Mucosa of rectum (tissue), 2 donors: ENCODE results near the gene CDHR3.
"Not testable (repeated sequence)": the region's sequence is repeated elsewhere in the genome, so short reads cannot be mapped to it uniquely, and the experiment has no call there.

Experiments used
- H3K27ac ChIP-seq, 2 donors: one replicate each; pipeline ENCODE4 v1.7.0; 2013; ENCODE audit warnings: inconsistent platforms in 2 of 2, low read depth in 2 of 2, low read length in 2 of 2
- H3K27me3 ChIP-seq, 2 donors: one replicate each; pipeline ENCODE4 v1.7.0; 2013; ENCODE audit warnings: low read length in 2 of 2; ENCODE audit not compliant: control insufficient read depth in 2 of 2, insufficient read depth in 2 of 2
- H3K36me3 ChIP-seq, 2 donors: one replicate each; pipeline ENCODE4 v1.7.0; 2013; ENCODE audit warnings: low read length in 2 of 2; ENCODE audit not compliant: control insufficient read depth in 2 of 2, insufficient read depth in 2 of 2
- H3K4me1 ChIP-seq, 2 donors: one replicate each; pipeline ENCODE4 v1.7.0; 2013; ENCODE audit warnings: low read length in 2 of 2, mild to moderate bottlenecking in 1 of 2; ENCODE audit not compliant: control insufficient read depth in 2 of 2, insufficient read depth in 2 of 2
- H3K4me3 ChIP-seq, 2 donors: one replicate each; pipeline ENCODE4 v1.7.0; 2013; ENCODE audit warnings: low read length in 2 of 2
- H3K9ac ChIP-seq, 2 donors: one replicate each; pipeline ENCODE4 v1.7.0; 2013; ENCODE audit warnings: low read length in 2 of 2, low read depth in 1 of 2, mild to moderate bottlenecking in 1 of 2
- H3K9me3 ChIP-seq, 2 donors: one replicate each; pipeline ENCODE4 v1.7.0; 2013; ENCODE audit warnings: low read length in 2 of 2; ENCODE audit not compliant: control insufficient read depth in 2 of 2
- donor health status: healthy.
- donor health status: Normal muscosa, but diverticular disease.

CDHR3 gene

GRCh38 chr7:105990141-105990540 is 27.1 kb downstream of the CDHR3 start:
- H3K9ac ChIP-seq, result no peak overlapping the region
- H3K4me1 ChIP-seq, result no peaks in the 10 kb centered on the region
- no peak overlapping the region for H3K4me3 ChIP-seq
- H3K27ac ChIP-seq, result no peak overlapping the region
- peaks cover 0 to 2% of the 10 kb centered on the region in 2 donors for H3K27me3 ChIP-seq
- H3K9me3 ChIP-seq, result no peaks in the 10 kb centered on the region
- H3K36me3 ChIP-seq, result no peaks in the 10 kb centered on the region

GRCh38 chr7:105990727-105991453 is 27.8 kb downstream of the CDHR3 start:
- H3K36me3 ChIP-seq, result no peaks in the 10 kb centered on the region
- H3K4me1 ChIP-seq, result no peaks in the 10 kb centered on the region
- H3K9ac ChIP-seq, result no peak overlapping the region
- H3K27ac ChIP-seq, result no peak overlapping the region
- no peak overlapping the region for H3K4me3 ChIP-seq
- no peaks in the 10 kb centered on the region for H3K9me3 ChIP-seq
- peaks cover 0 to 2% of the 10 kb centered on the region in 2 donors for H3K27me3 ChIP-seq

GRCh38 chr7:105992905-105993304 is 29.8 kb downstream of the CDHR3 start:
- H3K9me3 ChIP-seq, result no peaks in the 10 kb centered on the region
- no peak overlapping the region for H3K4me3 ChIP-seq
- no peak overlapping the region for H3K9ac ChIP-seq
- H3K27ac ChIP-seq, result no peak overlapping the region
- no peaks in the 10 kb centered on the region for H3K4me1 ChIP-seq
- H3K36me3 ChIP-seq, result no peaks in the 10 kb centered on the region
- H3K27me3 ChIP-seq, result no peaks in the 10 kb centered on the region

- Histone ChIP-seq H3K4me1 (no peaks in the 10 kb centered on the region), H3K36me3 (no peaks in the 10 kb centered on the region), H3K9me3 (no peaks in the 10 kb centered on the region), H3K9ac (no peak overlapping the region), H3K4me3 (no peak overlapping the region), H3K27me3 (no peaks in the 10 kb centered on the region), H3K27ac (no peak overlapping the region)
These were observed 34.0 kb downstream of the CDHR3 start for GRCh38 chr7:105996860-105997737.

GRCh38 chr7:105999256-105999655 is 36.2 kb downstream of the CDHR3 start:
- H3K36me3 ChIP-seq, result no peaks in the 10 kb centered on the region
- H3K4me3 ChIP-seq, result no peak overlapping the region
- no peak overlapping the region for H3K9ac ChIP-seq
- H3K9me3 ChIP-seq, result no peaks in the 10 kb centered on the region
- H3K27ac ChIP-seq, result no peak overlapping the region
- H3K4me1 ChIP-seq, result no peaks in the 10 kb centered on the region
- no peaks in the 10 kb centered on the region for H3K27me3 ChIP-seq

- H3K27ac ChIP-seq, result no peak overlapping the region
- H3K27me3 ChIP-seq, result no peaks in the 10 kb centered on the region
- no peak overlapping the region for H3K9ac ChIP-seq
- no peaks in the 10 kb centered on the region for H3K4me1 ChIP-seq
- H3K36me3 ChIP-seq, result no peaks in the 10 kb centered on the region
- H3K9me3 ChIP-seq, result peaks cover 0 to 2% of the 10 kb centered on the region in 2 donors
- H3K4me3 ChIP-seq, result no peak overlapping the region
These were observed 38.1 kb downstream of the CDHR3 start for GRCh38 chr7:106001196-106001595.

- H3K36me3 ChIP-seq, result no peaks in the 10 kb centered on the region
- no peak overlapping the region for H3K9ac ChIP-seq
- H3K27me3 ChIP-seq, result no peaks in the 10 kb centered on the region
- H3K4me3 ChIP-seq, result no peak overlapping the region
- peaks cover 0 to 2% of the 10 kb centered on the region in 2 donors for H3K9me3 ChIP-seq
- no peak overlapping the region for H3K27ac ChIP-seq
- H3K4me1 ChIP-seq, result no peaks in the 10 kb centered on the region
These were observed 38.8 kb downstream of the CDHR3 start for GRCh38 chr7:106001886-106002285.

- H3K36me3 ChIP-seq, result no peaks in the 10 kb centered on the region
- H3K4me1 ChIP-seq, result no peaks in the 10 kb centered on the region
- no peak overlapping the region for H3K9ac ChIP-seq
- no peak overlapping the region for H3K27ac ChIP-seq
- H3K4me3 ChIP-seq, result no peak overlapping the region
- H3K9me3 ChIP-seq, result peaks cover 0 to 2% of the 10 kb centered on the region in 2 donors
- H3K27me3 ChIP-seq, result no peaks in the 10 kb centered on the region
These were observed 40.5 kb downstream of the CDHR3 start for GRCh38 chr7:106003525-106004064.

- Histone ChIP-seq H3K36me3 (no peaks in the 10 kb centered on the region), H3K9ac (no peak overlapping the region), H3K4me1 (peaks cover 8 to 10% of the 10 kb centered on the region in 2 donors)
These were observed 43.8 kb downstream of the CDHR3 start for GRCh38 chr7:106006906-106007305.

GRCh38 chr7:106007796-106008195 is 44.7 kb downstream of the CDHR3 start:
- peaks cover 8 to 10% of the 10 kb centered on the region in 2 donors for H3K4me1 ChIP-seq
- H3K27ac ChIP-seq, H3K4me3 ChIP-seq, H3K36me3 ChIP-seq, H3K9ac ChIP-seq, H3K9me3 ChIP-seq, H3K27me3 ChIP-seq: not testable (repeated sequence)

More at GRCh38 chr7:106006906-106007305, 43.8 kb downstream of the CDHR3 start:
- Histone ChIP-seq H3K27ac (no peak overlapping the region), H3K4me3 (no peak overlapping the region), H3K9me3 (peaks cover 0 to 2% of the 10 kb centered on the region in 2 donors), H3K27me3 (no peaks in the 10 kb centered on the region)
